Endometrium (tissue), 2 donors: ENCODE measurements around the gene ANAPC2.

Experiments
- FAIRE-seq: peaks from 2 replicates; lab custom pipeline; 2012; peaks lifted over from hg19 to GRCh38; lab: Jason Lieb, UNC
- donor health status: control.
- donor health status: control.

ANAPC2 gene

GRCh38 chr9:137161558-137162486 is 26.5 kb downstream of the ANAPC2 start:
- FAIRE-seq: no peak

GRCh38 chr9:137160716-137161557 is 27.4 kb downstream of the ANAPC2 start:
- no peak for FAIRE-seq

GRCh38 chr9:137160054-137160425 is 28.3 kb downstream of the ANAPC2 start:
- no peak for FAIRE-seq

- FAIRE-seq: no peak
Observed at GRCh38 chr9:137159105-137160053, 29.0 kb downstream of the ANAPC2 start.

- no peak for FAIRE-seq
Observed at GRCh38 chr9:137158625-137159024, 29.7 kb downstream of the ANAPC2 start.

- no peak for FAIRE-seq
Observed at GRCh38 chr9:137157618-137158415, 30.5 kb downstream of the ANAPC2 start.

GRCh38 chr9:137156567-137157375 is 31.6 kb downstream of the ANAPC2 start:
- no peak for FAIRE-seq

- no peak for FAIRE-seq
Observed at GRCh38 chr9:137152844-137153405, 35.4 kb downstream of the ANAPC2 start.

- FAIRE-seq: no peak
Observed at GRCh38 chr9:137150617-137151457, 37.5 kb downstream of the ANAPC2 start.

GRCh38 chr9:137149942-137150616 is 38.3 kb downstream of the ANAPC2 start:
- no peak for FAIRE-seq

GRCh38 chr9:137149363-137149762 is 39.0 kb downstream of the ANAPC2 start:
- no peak for FAIRE-seq

- no peak for FAIRE-seq
Observed at GRCh38 chr9:137148661-137149060, 39.7 kb downstream of the ANAPC2 start.

- FAIRE-seq: no peak
Observed at GRCh38 chr9:137148242-137148641, 40.1 kb downstream of the ANAPC2 start.

GRCh38 chr9:137147793-137148160 is 40.6 kb downstream of the ANAPC2 start:
- no peak for FAIRE-seq

GRCh38 chr9:137147091-137147792 is 41.1 kb downstream of the ANAPC2 start:
- no peak for FAIRE-seq

GRCh38 chr9:137146527-137146918 is 41.8 kb downstream of the ANAPC2 start:
- no peak for FAIRE-seq

GRCh38 chr9:137145731-137146526 is 42.4 kb downstream of the ANAPC2 start:
- FAIRE-seq: no peak
